HCT116 (cell line): ENCODE measurements around the gene ISL2. TPM values are rescaled to one million over a fixed set of nuclear protein-coding genes. Genes with fewer than 3 reads are reported as not detected.
"Not testable (repeated sequence)": the region's sequence is repeated elsewhere in the genome, so short reads cannot be mapped to it uniquely, and the experiment has no call there.

Experiments used
- ATAC-seq: fragments of 200-7000 bp; cut with Tn5 transposase; 2 replicates; pipeline ENCODE4 v1.9.1; 2020; ENCODE audit warnings: mild to moderate bottlenecking, moderate library complexity
- BruUV-seq: library from RNA; stranded (reverse); fragments of 400-500 nt; replicated peaks from 2 replicates; lab custom pipeline; 2021; lab: Mats Ljungman, UMichigan
- CTCF ChIA-PET: fragments of 300-600 bp; sonication (Branson Sonifier 250); formaldehyde crosslinking; loops from one replicate; lab custom pipeline; 2021; ENCODE audit warnings: antibody characterized with exemption; lab: Charles Lee
- POLR2A ChIA-PET: fragments of 300-600, 350-600 bp; sonication (Branson Sonifier 250); formaldehyde crosslinking; loops from one replicate; lab custom pipeline; 2021; ENCODE audit warnings: antibody characterized with exemption; lab: Charles Lee
- RAD21 ChIA-PET, 2 experiments: fragments of 300-600 bp; sonication (Branson Sonifier 250); formaldehyde crosslinking; loops; one replicate each; lab custom pipeline; 2023; ENCODE audit warnings: low total read pairs in 2 of 2; ENCODE audit not compliant: uncharacterized antibody in 2 of 2, unreplicated experiment in 2 of 2, low non-redundant PET in 1 of 2; lab: Charles Lee
- DNase-seq: peaks from one replicate; pipeline ENCODE4 v3.0.0-alpha.2; 2010; ENCODE audit warnings: low read depth, low spot score
- H2AFZ ChIP-seq: fragments of 200-600 bp; shearing (Covaris generic), sonication (generic); 2 replicates; pipeline ENCODE4 v1.6.1; 2017; ENCODE audit warnings: low read depth, mixed run types, mixed read lengths, antibody characterized with exemption, low read length; ENCODE audit not compliant: poor library complexity, severe bottlenecking
- H3K27ac ChIP-seq: 2 replicates; pipeline ENCODE4 v1.5.1; 2012; ENCODE audit warnings: low read depth, low read length
- H3K27me3 ChIP-seq: fragments of 200-600 bp; sonication (generic); 2 replicates; pipeline ENCODE4 v1.6.1; 2016; ENCODE audit warnings: mixed run types, low read length, mixed read lengths; ENCODE audit not compliant: insufficient read depth
- H3K36me3 ChIP-seq, 2 experiments: fragments of 200-500 bp in 1 of 2; fragments of 200-600 bp in 1 of 2; sonication (Bioruptor generic) in 1 of 2; sonication (generic) in 1 of 2; 2 replicates each; pipeline versions ENCODE4 v1.5.1 to v1.6.1; 2014 to 2016; ENCODE audit warnings: low read length in 2 of 2, inconsistent platforms in 1 of 2, mixed read lengths in 1 of 2, mixed run types in 1 of 2; ENCODE audit not compliant: insufficient read depth in 2 of 2, control insufficient read depth in 1 of 2
- H3K4me1 ChIP-seq, 2 experiments: fragments of 200-600 bp in 1 of 2; sonication (generic) in 1 of 2; 2 replicates each; pipeline versions ENCODE4 v1.5.1 to v1.6.1; 2012 to 2017; ENCODE audit warnings: low read length in 2 of 2, inconsistent platforms in 1 of 2, mild to moderate bottlenecking in 1 of 2, mixed read lengths in 1 of 2, mixed run types in 1 of 2, moderate library complexity in 1 of 2; ENCODE audit not compliant: insufficient read depth in 2 of 2, control insufficient read depth in 1 of 2
- H3K4me2 ChIP-seq: fragments of 200-600 bp; sonication (generic); 2 replicates; pipeline ENCODE4 v1.6.1; 2017; ENCODE audit warnings: mixed run types, low read length, mixed read lengths
- H3K4me3 ChIP-seq, 2 experiments: fragments of 200-600 bp in 1 of 2; sonication (generic) in 1 of 2; replicated peaks in 1 of 2; 2 replicates each; pipeline ENCODE4 v1.5.1; 2011 to 2016; ENCODE audit warnings: low read length in 2 of 2, control low read depth in 1 of 2, low read depth in 1 of 2, mild to moderate bottlenecking in 1 of 2, mixed read lengths in 1 of 2, mixed run types in 1 of 2
- H3K79me2 ChIP-seq: fragments of 200-600 bp; sonication (generic); 2 replicates; pipeline ENCODE4 v1.6.1; 2017; ENCODE audit warnings: mild to moderate bottlenecking, mixed run types, low read length, moderate library complexity, mixed read lengths; ENCODE audit not compliant: insufficient read depth
- H3K9ac ChIP-seq: fragments of 200-600 bp; sonication (generic); 2 replicates; pipeline ENCODE4 v1.6.1; 2016; ENCODE audit warnings: low read length, mixed read lengths
- H3K9me2 ChIP-seq: fragments of 200-600 bp; sonication (generic), shearing (Covaris generic); 2 replicates; pipeline ENCODE4 v1.6.1; 2017; ENCODE audit warnings: mixed run types, mild to moderate bottlenecking, moderate library complexity; ENCODE audit not compliant: insufficient read depth
- H3K9me3 ChIP-seq, 2 experiments: fragments of 200-500 bp in 1 of 2; fragments of 200-600 bp in 1 of 2; sonication (Bioruptor generic) in 1 of 2; sonication (generic) in 1 of 2; 2 replicates each; pipeline ENCODE4 v1.6.1; 2014 to 2017; ENCODE audit warnings: low read length in 2 of 2, mixed read lengths in 2 of 2, inconsistent platforms in 1 of 2, low read depth in 1 of 2, mild to moderate bottlenecking in 1 of 2, mixed run types in 1 of 2, moderate library complexity in 1 of 2; ENCODE audit not compliant: control insufficient read depth in 1 of 2, insufficient read depth in 1 of 2
- H4K20me1 ChIP-seq: fragments of 200-600 bp; sonication (generic), shearing (Covaris generic); 2 replicates; pipeline ENCODE4 v1.6.1; 2017; ENCODE audit warnings: mixed run types, mild to moderate bottlenecking, moderate library complexity; ENCODE audit not compliant: insufficient read depth
- ATF3 ChIP-seq: IDR thresholded peaks from 2 replicates; pipeline ENCODE4 v1.6.1; 2012
- CEBPB ChIP-seq: IDR thresholded peaks from 2 replicates; pipeline ENCODE4 v1.6.1; 2012; ENCODE audit warnings: low read depth
- ELF1 ChIP-seq: IDR thresholded peaks from 2 replicates; pipeline ENCODE4 v1.6.1; 2012; ENCODE audit warnings: low read depth, borderline replicate concordance
- SIN3A ChIP-seq: IDR thresholded peaks from 2 replicates; pipeline ENCODE4 v1.6.1; 2012; ENCODE audit warnings: low read depth
- SRF ChIP-seq: IDR thresholded peaks from 2 replicates; pipeline ENCODE4 v1.6.1; 2012; ENCODE audit warnings: low read depth
- TCF7L2 ChIP-seq: IDR thresholded peaks from 2 replicates; pipeline ENCODE4 v1.7.0; 2011; ENCODE audit warnings: borderline replicate concordance, inconsistent platforms; ENCODE audit not compliant: insufficient read depth, insufficient read length; ENCODE audit errors: extremely low read depth
- ZNF274 ChIP-seq: fragments of 200-500 bp; sonication (Bioruptor generic); IDR thresholded peaks from 2 replicates; pipeline ENCODE4 v1.6.1; 2014; ENCODE audit warnings: mild to moderate bottlenecking, low read depth, low read length, inconsistent platforms
- intact Hi-C: fragments of 100-400 bp; cut with micrococcal nuclease; formaldehyde crosslinking; loops from 2 replicates; pipeline ENCODE4 v1.10.0; 2022
- total RNA-seq: library from RNA; stranded (reverse); gene quantifications from one replicate; pipeline ENCODE4 v1.2.1, GENCODE V29; 2021; ENCODE audit not compliant: unreplicated experiment

Gene ISL2
- total RNA-seq, 1 experiment from 2014 or later = 11.6 TPM

GRCh38 chr15:76297951-76298350 lies 38.6 kb upstream of the ISL2 start:
- H2AFZ ChIP-seq, RAD21 ChIA-PET, intact Hi-C loops, DNase-seq, ATAC-seq, CTCF ChIA-PET, H3K27me3 ChIP-seq, BruUV-seq, H3K4me3 ChIP-seq, H3K9me2 ChIP-seq, H3K4me2 ChIP-seq, H3K9me3 ChIP-seq, H3K36me3 ChIP-seq, POLR2A ChIA-PET, H3K27ac ChIP-seq, H3K4me1 ChIP-seq, H3K9ac ChIP-seq: not testable (repeated sequence)
- Histone ChIP-seq H3K79me2 (peaks cover 95% of the 10 kb centered on the region), H4K20me1 (0 out of 2 replicates have a peak, but pooled peaks cover 14% of the 10 kb centered on the region)

- ChIA-PET CTCF (no interaction called here), POLR2A (no interaction called here), RAD21 (no interaction called here)
- Histone ChIP-seq H3K36me3 (no peaks in the 10 kb centered on the region), H3K9me3 (no peaks in the 10 kb centered on the region), H3K9ac (no peak overlapping the region), H2AFZ (no peak overlapping the region), H3K9me2 (no peaks in the 10 kb centered on the region), H3K4me2 (no peak overlapping the region), H3K4me1 (no peaks in the 10 kb centered on the region), H4K20me1 (0 out of 2 replicates have a peak, but pooled peaks cover 7% of the 10 kb centered on the region), H3K79me2 (peaks cover 95% of the 10 kb centered on the region), H3K27ac (no peak overlapping the region), H3K27me3 (no peaks in the 10 kb centered on the region), H3K4me3 (no peak overlapping the region)
- TF ChIP-seq TCF7L2 = no peak
- no peak for TF ChIP-seq SRF
- no peak for TF ChIP-seq SIN3A
- no peak for TF ChIP-seq ZNF274
- no peak for TF ChIP-seq ELF1
- no peak for TF ChIP-seq ATF3
- TF ChIP-seq CEBPB = no peak
- no peak for ATAC-seq
- no TSS peak for BruUV-seq
- DNase-seq = no peak
- intact Hi-C loops = no loop called here
Measured at GRCh38 chr15:76298986-76299385, 37.6 kb upstream of the ISL2 start.
